ENCODE measurements around the gene CCDC122. TPM values are rescaled to one million over a fixed set of nuclear protein-coding genes. Genes with fewer than 3 reads are reported as not detected.
A peak's percentile ranks its signal among the peaks of the same experiment; 100 is the strongest.

The CCDC122 gene
- total RNA-seq, 1 experiment from 2014 or later, result 18.0 TPM

DNA sequence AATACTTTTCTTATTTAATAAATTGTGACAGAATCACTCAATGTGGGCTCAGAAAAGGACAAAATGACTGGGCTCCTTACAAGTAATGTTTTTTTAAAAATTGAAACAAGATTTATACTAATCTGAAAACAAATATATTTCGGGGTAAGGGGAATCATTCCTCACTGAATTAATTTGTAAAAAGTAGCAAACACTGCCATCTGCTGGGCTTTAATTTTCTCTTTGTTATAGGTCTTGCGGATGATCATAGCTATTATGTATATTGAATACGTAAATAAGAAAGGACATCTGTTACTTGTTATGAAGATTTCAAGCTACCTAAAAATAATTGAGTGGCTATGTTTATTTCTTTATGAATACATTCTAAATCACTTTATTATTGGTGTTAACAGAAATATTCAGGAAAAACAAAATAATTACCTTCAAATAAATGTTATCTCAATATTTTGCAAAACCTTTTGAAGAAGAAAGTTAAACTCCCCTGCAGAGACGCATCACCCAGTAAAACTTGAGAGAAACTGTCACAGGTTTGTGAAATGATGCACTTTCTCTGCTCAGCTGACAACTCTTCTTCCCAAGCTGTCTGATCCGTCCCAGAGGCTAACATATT, 75.0 kb downstream of the CCDC122 start:
- peak; percentile 65 for DNase-seq (ENCODE audit: low read depth)

GRCh38 chr13:43802511-43802910, 77.0 kb downstream of the CCDC122 start:
- DNase-seq (ENCODE audit: low read depth), result no peak

GRCh38 chr13:43800828-43801227, 78.7 kb downstream of the CCDC122 start:
- no peak for DNase-seq (ENCODE audit: low read depth)

DNA sequence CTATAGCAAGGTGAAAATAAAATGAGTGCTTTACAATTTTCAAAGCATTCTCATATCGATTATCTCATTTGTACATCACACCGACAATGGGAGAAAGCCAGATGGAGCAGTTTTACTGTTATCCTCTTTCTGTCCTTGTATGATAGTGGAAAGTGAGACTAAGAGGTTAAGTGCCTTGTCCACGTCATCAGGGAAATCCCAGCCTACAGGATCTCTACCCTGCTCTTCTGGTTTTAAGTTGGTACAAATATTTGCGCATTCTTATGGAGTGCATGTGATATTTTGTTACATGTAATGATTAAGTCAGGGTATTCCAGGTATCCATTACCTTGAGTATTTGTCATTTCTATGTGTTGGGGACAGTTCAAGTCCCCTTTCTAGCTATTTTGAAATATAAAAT, 80.3 kb downstream of the CCDC122 start:
- no peak for DNase-seq (ENCODE audit: low read depth)

DNA sequence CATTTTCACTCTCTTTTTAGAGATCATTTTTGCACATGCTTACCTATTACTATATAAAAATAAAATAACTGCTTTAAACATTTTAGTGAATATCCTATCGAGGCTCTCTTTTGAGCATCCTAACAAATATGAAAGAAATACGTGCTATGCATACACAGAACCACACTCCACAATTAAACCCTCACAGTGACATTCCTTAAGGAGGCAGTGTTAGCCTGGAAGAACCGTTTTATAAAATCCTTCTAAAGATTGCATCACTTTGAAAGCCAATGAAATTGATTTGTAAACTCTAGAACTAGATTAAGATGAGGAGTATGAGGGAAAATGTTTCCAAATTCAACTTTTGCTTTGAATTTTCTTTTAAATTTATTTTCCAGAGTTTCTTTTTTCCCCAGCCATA, 81.7 kb downstream of the CCDC122 start:
- DNase-seq (ENCODE audit: low read depth), result no peak

DNA sequence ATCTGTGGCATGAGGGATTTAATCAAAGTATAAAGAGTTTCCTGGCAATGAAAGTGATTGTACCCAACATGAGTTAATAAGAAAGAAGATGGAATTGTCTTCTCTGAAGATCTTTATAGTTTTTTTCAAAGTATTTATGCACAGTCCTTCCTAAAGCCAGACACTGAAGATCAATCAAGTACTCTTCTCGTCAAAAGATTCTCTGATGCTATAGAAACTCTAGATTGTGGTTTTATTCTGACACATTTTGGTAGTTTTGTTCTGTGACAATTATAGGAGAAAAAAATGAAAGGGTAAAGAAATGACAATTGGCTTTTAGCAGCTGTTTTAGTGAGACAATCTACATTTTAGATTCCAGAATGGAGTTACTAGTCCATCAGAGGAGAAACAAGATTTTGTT, 82.4 kb downstream of the CCDC122 start:
- DNase-seq (ENCODE audit: low read depth), result no peak

GRCh38 chr13:43794416-43794815, 85.1 kb downstream of the CCDC122 start:
- no peak for DNase-seq (ENCODE audit: low read depth)

GRCh38 chr13:43792076-43792881, 87.3 kb downstream of the CCDC122 start:
- DNase-seq (ENCODE audit: low read depth), result peak; percentile 38

GRCh38 chr13:43787997-43788396, 91.5 kb downstream of the CCDC122 start:
- peak; percentile 69 for DNase-seq (ENCODE audit: low read depth)

GRCh38 chr13:43787518-43787891, 92.0 kb downstream of the CCDC122 start:
- DNase-seq (ENCODE audit: low read depth), result no peak

DNA sequence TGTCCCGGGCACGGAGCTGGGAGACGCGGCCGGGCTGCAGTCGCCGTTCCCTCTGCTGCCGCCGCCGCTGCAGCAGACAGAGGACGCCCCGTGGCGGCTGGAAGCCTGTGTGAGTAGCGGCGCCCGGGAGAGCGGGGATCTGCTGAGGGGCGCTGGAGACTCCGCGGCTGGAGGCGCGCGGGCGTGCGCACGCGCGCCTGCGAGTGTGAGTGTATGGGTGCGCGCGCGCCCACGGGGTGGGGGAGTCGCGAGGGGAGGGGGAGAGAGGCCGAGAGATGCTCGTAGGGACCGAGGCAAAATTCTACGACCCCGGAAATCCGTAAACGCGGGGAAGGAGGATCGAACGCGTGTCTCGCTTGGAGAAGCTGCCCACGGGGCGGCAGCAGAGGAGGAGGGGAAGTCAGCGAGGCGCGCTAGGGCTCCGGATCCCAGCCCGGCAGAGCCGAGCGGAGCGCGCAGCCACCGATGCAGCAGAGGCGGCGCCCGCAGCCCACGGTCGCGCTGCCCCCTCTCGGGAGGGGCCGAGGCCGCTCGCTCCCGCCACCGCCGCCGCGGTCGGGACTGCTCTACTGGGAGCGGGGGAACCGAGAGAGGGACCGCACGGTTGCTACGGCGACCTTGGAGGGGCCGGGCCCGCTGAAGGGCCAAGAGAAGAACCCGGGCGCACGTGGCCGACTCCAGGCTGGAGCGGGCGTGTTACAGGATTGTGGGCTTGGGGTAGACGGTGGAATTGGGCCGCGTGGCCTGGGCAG, 92.6 kb downstream of the CCDC122 start, which contains the start of gene ENOX1:
ENOX1 (minus strand) TSS at position 207 of the 752 bp plus-strand sequence.
- DNase-seq (ENCODE audit: low read depth), result peak; percentile 67

- DNase-seq (ENCODE audit: low read depth), result no peak
Measured at GRCh38 chr13:43786472-43786765, 93.1 kb downstream of the CCDC122 start.

Other genes starting within 250 kb of the CCDC122 start
- gene ENOX1, start 92.8 kb downstream of the CCDC122 start, total RNA-seq (2014; rRNA removed; shearing (Covaris generic)), result 1.9 and 2.6 TPM in 2 replicates
- 12.7 and 15.7 TPM in 2 replicates for gene LACC1, start 164 bp upstream of the CCDC122 start, total RNA-seq (2014; rRNA removed; shearing (Covaris generic))